Stimulated activated CD8-positive, alpha-beta memory T cell treated with anti-CD3 and anti-CD28 coated beads, Interleukin-12 subunit alpha, Interleukin-12 subunit beta, amount 100 ng/mL, for 4 hours (primary cell): ENCODE data around the gene RABEP1.
A peak's percentile ranks its signal among the peaks of the same experiment; 100 is the strongest.

Source experiments
- DNase-seq: peaks from one replicate; pipeline ENCODE4 v3.0.0-alpha.2; 2020; ENCODE audit warnings: low read depth

The RABEP1 gene

DNA sequence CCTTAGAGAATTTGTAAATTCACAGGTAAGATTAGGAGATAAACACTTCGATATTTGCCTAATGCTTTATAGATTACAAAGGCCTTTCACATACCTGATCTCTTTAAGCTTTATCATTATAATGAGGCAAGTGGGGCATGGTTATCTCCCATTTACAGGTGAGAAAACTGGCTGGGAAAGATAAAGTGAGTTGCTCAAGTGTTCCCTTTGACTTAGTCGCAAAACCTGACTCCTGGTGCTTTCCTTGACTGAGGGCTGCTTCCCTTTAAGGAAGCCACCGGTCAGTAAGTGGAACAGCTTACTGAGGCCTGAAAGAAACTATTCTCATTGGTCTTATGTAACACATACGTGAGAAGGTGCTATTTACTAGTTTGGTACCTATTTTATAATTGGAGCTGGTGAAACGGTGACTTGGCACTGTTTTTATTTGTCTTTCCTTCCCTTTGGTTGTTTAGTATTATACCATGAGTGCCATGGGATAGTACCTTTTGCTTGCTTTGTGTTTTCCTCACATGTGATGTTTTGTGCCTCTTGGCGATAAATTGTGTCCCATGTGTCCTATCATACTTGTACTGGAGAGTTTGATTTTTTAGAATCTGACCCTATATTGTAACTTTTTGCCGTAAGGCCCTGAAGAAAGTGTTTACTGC is 80.2 kb downstream of the RABEP1 start:
- DNase-seq: no peak

GRCh38 chr17:5364156-5364555 is 82.1 kb downstream of the RABEP1 start:
- DNase-seq: no peak

DNA sequence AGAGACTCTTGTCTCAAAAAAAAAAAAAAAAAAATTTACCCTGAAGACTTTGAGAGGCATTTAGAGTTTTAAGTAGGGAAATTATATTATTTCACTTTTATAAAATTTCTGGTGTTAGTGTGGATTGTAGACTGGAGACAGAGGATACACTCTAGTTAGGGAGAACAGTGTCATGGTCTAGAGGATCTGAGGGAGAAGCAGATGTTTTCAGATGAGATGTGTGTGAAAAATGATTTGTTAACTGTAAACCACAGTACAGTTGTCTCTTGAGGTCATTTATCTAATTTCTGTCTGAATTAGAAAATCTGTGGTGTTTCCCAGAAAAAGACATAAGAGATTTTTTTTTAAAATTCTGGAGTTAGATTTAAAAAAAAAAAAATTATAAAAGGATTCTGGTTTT is 82.6 kb downstream of the RABEP1 start:
- no peak for DNase-seq

- no peak for DNase-seq
Measured at GRCh38 chr17:5365831-5366230, 83.7 kb downstream of the RABEP1 start.

DNA sequence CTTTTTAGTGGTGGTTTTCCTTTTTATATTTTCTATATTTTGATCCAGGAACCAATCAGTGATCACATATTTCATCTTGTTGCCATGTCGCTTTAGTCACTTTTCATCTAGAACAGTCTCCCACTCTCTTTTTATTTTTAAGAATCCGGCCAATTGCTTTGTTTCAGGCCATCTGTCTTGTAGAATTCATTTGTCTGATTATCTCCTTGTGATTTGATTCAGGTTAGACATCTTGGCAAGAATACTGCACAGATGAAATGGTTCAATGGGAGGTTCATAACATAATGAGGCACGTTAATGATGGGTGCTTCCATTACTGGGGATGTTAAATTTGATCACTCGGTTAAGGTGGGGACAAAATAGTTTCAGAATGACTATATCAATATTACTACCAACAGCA is 88.3 kb downstream of the RABEP1 start:
- no peak for DNase-seq

DNA sequence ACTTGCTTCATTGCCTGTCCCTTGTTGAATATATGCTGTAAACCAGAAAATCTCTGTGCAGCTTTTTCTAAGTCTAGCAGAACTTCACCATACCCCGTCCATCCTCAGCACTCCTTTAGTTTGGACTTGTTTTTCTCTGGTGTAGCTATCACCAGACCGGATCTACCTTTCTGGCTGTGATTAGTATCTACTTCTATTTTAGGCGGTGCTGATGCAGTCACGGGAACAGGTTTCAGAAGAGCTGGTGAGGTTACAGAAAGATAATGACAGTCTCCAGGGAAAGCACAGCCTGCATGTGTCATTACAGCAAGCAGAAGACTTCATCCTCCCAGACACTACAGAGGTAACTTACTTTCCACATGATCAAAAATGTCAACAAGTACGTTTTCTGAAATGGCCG is 91.0 kb downstream of the RABEP1 start:
- DNase-seq: no peak

DNA sequence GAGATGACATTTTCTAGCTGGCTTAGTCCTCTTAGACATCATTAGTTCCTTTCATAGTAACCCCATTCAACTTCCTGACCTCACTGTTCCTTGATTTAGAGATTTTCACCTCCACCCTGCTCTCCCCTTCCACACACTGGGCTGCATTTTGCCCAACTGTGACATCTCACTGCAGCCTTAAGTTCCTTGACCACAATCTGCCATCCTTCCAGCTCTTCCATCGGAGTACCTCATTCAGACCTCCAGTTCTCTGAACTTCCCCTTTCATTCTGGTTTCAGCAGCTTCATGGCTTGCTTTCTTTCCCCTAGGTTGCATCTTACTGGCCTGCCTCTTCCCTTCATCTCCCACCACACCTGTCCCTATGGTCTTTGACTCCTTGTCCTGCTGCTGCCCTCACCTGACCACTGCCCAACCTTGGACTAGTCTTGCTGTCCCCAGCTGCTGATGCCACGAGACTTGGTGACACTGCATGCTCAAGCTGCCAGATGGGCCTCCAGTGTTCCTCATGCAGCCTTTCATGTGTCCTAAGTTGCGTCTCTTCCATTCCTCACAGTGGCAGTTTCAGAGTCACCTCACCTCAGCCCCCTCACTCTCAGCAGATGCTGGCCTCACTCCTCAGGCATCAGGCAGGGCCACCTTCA is 96.6 kb downstream of the RABEP1 start:
- DNase-seq: no peak

DNA sequence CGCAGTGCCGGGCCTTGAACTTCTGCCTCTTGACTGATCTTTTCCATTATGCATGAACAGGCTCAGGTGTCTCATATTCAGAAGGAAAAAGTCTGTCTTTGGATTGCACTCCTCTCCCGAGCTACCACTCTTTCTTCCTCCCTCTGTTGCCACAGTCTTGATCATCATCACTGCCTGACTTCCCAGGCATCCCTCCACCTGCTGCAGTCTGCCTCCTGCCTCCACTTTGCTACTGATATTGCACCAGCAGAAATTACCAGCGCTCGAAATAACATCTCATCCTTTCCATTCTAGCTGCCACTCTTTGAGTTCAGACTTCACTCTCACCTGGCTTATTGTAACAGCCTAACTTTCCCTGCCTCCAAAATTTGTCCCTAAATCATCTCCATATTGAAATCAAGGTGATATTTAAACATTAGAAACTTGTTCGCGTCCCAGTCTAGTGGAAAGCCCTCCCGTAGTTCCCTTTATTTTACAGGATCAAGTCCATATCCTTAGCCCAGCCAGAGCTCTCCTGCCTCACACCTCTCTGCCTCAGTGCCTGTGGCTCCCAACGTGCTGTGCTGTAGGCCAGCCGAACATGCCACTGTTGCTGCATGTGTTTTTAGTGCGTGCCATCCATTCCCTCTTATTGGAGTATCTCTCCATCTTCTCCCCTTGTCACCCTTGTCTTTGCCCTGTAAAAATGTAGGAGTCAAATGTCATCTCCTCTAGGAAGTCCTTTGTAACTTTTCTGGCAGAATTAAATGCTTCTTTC is 97.4 kb downstream of the RABEP1 start:
- no peak for DNase-seq

DNA sequence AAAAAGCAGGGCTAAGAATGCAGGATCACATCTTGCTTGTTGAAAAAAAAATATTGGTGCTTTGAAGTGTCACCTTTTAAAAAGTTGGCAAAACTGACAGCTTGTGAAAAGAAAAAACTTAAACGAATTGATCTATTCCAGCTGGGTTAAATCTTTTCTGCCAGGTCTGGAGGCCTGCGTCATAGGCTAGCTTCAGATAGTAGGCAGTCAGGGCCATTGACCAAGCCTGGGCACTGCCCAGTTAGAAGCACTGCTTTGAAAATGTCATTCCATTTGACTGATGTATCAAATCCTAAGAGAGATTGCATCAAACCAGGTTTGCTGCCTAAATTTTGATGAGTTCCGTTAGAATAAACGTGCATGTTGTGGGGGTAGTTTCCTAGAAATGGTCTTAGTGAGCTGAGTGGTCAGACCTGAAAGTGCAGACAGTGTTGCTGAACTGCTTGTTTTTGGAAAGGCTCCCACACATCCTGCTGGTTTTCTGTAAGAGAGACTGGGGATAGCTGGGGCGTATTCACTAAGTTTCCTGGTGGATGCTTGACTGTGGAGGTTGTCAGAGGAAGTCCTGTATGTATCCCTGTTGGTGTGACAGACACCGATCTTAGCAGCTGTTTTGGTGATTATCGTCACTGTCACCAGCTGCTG is 98.5 kb downstream of the RABEP1 start:
- DNase-seq: no peak

DNA sequence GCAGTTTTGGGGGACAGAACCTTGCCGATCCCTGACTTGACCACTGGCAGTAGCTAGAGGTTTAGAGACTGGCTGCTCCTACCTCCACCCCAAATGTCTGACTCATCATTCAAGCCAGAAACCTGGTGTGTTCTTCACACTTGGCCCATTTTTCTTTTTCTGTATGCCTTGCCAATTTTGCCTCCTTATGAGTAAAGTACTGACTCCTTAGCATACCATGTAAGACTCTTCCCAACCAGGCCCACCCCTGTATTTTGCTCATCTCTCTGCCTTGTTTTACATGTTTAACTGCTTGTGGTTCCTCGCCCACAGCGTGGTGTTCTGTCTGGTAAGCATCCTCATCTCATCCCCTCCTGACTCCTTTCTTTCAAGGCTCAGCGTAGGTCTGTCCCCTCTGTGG is 99.5 kb downstream of the RABEP1 start:
- no peak for DNase-seq

- DNase-seq: no peak
Measured at GRCh38 chr17:5391678-5392077, 109.6 kb downstream of the RABEP1 start.

- DNase-seq: no peak
Measured at GRCh38 chr17:5396612-5397011, 114.5 kb downstream of the RABEP1 start.

DNA sequence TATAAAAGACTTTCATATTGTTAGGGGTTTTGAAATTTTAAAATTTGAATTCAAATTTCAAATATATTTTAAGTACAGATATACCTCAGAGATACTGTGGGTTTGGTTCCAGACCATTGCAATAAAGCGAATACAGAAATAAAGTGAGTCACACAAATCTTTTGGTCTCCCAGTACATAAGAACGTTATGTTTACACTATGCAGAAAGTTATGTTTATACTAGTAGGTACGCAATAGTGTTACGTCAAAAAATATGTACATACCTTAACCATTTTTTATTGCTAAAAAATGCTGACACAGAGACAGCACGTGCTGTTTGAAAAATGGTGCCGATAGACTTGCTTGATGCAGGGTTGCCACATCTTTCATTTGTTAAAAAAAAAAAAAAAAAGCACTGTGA is 117.7 kb downstream of the RABEP1 start:
- no peak for DNase-seq

DNA sequence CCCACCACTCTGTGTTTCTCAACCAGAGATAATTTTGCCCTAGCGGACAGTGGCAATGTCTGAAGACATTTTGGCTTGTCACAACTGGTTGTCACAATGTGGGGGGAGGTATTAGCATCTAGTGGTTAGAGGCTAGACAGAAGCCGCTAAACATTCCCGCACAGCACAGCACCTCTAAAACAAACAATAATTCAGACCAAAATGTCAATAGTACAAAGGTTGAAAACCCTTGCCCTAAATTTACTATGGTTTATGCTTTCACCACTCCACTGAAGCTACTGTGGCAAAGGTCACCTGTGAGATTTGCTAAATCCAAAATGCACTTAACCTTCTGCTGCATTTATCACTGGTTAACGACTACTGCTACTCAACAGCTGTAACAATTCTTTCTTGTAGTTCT is 123.3 kb downstream of the RABEP1 start:
- no peak for DNase-seq

DNA sequence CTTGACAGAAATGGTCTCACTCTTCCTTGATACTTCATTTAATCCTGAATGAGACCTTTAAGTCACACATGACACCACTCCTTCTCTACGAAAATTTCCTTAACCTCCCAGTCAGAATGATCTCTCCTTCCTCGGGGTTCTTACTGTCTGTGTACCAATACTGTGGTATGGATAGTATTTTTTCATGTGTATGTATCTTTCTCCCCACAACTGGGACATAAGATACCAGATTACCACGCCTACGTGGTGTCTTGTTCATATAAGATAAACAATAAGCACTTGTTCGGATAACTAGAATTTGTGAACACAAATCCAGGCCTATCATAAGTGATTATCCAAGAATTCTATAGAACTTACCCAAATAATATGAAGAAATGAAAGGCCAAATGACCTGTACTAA is 126.1 kb downstream of the RABEP1 start:
- DNase-seq: no peak

DNA sequence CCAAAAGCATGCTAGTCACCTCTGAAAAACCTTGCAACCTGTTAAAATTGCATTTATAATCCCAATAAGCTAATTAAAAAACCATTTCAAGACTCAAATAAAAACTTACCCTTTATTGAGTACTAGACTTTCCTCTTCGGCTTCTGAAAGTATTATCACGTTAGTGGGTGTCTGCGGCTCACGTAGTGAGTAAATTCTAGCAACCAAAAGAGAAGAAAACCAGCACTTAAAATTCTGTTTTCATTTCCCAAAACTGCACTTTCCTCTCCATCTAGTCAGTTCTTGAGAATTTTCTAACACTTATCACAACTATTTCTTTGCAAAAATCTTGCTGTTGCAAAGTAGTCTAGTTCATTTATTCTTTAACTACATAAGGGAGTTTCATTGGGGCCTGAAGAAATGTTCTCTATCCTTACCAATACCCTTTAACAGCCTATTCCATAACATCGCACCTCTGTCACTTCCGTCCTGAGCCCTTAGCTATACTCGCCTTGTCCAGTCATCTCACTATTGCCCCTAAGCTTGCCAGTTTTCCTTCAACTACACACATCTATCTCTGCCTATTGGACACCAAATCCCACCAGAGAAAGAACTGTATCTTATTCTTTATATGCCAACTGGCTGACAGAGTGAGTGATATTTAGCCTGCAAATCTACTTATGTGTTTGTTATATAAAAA is 128.6 kb downstream of the RABEP1 start:
- no peak for DNase-seq

DNA sequence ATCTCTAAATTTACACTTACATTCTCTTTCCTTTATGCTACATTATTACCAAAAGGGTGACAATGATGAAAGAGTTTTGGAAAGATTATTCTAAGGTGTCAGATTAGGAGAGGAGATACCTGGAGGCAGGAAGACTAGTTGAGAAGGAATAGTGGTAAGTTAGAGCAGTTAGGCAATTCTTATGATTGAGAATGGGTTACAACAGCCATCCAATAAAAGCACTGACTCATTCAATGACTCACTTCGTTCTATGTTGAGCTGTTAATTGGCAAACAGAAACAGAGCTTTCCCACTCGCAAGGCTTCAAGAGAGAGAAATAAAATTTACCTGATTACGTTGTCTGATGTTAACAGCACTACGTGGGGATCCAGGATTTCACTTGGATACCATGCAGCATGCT is 131.6 kb downstream of the RABEP1 start:
- no peak for DNase-seq

- DNase-seq: no peak
Measured at GRCh38 chr17:5416901-5417300, 134.8 kb downstream of the RABEP1 start.

DNA sequence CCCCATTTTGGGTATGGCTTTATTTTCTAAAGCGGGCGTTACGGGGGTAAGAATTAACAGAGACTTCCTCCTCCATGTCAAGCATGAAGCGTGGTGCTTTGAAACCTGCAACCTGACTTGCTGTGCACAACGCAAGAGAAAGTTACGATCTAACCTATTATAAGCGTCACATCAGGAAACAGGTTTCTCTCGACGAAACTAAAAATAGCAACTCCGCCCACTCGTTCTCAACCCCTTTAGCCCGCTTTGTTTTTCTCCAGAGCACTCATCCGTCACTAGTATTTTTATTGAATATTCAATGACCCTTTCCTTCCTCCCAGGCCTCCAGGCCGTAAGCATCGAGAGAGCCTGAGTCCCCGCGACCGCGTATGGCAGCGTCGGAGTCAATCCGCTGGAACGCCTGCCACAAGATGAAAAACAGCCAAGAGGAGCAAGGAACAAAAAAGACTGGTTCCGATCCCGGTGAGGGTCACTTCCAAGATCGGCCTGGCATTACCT is 136.8 kb downstream of the RABEP1 start:
- DNase-seq: peak; percentile 31

DNA sequence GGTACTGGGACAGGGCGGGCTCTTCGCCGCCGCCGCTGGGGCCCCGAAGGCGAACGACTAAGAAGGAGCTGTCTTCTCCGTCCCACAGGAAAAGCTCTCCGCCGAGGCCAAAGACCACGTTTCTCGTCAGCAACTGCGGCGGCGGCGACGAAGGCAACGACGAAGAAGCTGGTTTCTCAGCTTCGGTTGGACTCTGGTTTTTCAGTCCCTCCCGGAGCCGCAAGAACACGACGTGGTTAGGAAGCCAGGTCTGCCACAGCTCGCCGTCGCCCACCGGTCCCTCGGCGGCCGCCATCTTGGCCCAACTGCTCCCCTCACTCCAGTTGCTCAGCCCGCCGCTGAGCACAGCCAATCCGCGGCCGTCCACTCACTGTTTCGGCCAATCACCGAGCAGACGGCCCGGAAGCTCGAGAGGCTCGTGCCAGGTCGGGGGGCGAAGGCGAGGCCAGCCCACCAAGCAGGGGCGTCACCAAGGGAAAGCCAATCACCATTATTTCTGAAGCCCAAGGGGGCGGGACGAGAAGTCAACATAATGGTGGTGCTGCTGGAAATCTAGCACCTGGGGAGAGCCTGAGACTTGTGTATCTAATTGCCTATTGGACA is 137.4 kb downstream of the RABEP1 start, which contains the start of gene NUP88:
Gene NUP88, minus strand, starts transcription at position 307 of the 603 bp plus-strand sequence. Its CDS starts 12 bp downstream, at position 295.
- DNase-seq: peak; percentile 92

DNA sequence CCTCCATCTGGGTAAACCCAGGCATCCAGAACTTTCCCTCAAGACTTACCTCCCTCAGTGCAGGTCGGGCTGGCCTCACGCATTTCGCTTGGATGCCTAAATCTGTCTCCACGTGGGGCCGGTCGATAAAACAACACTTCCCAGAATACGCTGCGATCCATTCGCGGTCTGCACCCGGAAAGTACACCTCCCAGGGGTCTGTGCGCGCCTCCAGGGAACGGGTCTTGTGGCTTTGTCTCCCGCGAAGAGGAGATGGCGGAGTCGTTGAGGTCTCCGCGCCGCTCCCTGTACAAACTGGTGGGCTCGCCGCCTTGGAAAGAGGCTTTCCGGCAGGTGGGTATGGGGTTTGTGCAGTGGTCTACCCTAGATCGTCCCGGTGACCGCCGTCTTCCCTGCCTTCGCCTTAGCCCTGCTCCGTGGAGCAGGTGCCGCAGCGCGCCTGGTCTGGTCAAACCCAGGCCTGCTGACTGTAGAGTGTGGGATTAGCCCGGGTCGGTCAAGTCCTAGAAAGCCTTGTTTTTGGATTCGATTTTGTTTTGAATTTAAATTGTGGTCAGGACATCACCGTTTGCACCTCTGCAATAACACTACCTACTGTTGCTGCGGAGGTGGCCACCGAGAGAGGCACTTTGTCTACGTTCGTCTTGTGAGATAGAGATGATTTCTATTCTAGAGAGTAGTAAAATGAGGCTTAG is 138.0 kb downstream of the RABEP1 start, which contains the start of gene RPAIN:
Gene RPAIN, plus strand, starts transcription at position 224 of the 695 bp plus-strand sequence. Its CDS starts 29 bp downstream, at position 253.
- DNase-seq: peak; percentile 73
